K562 treated with DMSO at 1 percent for 24 hours (cell line): ENCODE measurements around the gene CYSTM1. TPM values are rescaled to one million over a fixed set of nuclear protein-coding genes. Genes with fewer than 3 reads are reported as not detected.

Experiments
- total RNA-seq: library from RNA; unstranded; fragments of 300-600 nt; gene quantifications from 2 replicates; pipeline ENCODE4 v1.2.3, GENCODE V29; 2022; ENCODE audit warnings: low read depth; ENCODE audit not compliant: insufficient read depth

Gene CYSTM1, protein sequence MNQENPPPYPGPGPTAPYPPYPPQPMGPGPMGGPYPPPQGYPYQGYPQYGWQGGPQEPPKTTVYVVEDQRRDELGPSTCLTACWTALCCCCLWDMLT
- 117 and 123 TPM in 2 replicates for total RNA-seq

GRCh38 chr5:140174465-140175366 lies at the start of gene CYSTM1:
CYSTM1 (plus strand) TSS chr5:140175188; CDS start chr5:140194466, 19,278 bp downstream.

DNA sequence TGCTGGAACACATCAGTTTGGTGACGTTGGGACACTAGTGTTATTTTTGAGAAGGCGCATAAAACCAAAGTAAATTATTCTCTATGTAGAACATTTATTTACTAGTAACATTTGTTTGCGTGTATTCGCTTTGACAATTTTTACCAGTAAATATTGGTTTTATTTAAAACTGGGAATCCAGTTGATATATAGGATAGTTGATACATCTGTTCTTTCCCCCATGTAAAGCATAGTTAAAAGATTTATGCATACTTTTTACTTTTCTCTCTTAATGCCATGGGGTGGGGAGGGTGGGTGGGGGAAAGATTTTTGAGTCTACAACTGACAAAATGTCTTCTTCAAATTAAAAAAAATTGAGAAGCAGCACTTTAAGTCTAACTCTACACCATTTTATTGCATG lies 49.4 kb upstream of the CYSTM1 start, which contains the start of gene IGIP:
IGIP (plus strand) TSS at position 301 of the 400 bp plus-strand sequence. CDS start 2,540 bp downstream, outside the sequence.

Other genes with a start within 250 kb of the CYSTM1 start
- 0.22 TPM in 1 of 2 replicates, not detected in the other for gene NRG2, start 131.9 kb upstream of the CYSTM1 start, total RNA-seq
- 13.0 and 13.8 TPM in 2 replicates for gene PURA, start 61.1 kb upstream of the CYSTM1 start, total RNA-seq
- 0.57 and 1.1 TPM in 2 replicates for gene IGIP, start 49.3 kb upstream of the CYSTM1 start, total RNA-seq
- gene PFDN1, start 127.9 kb downstream of the CYSTM1 start, total RNA-seq = 60.2 and 74.2 TPM in 2 replicates
- gene HBEGF, start 171.4 kb downstream of the CYSTM1 start, total RNA-seq = 2.8 and 4.2 TPM in 2 replicates
- gene SLC4A9, start 185.0 kb downstream of the CYSTM1 start, total RNA-seq = not detected in 2 replicates
- gene ANKHD1, start 226.6 kb downstream of the CYSTM1 start, total RNA-seq = 64.2 and 71.0 TPM in 2 replicates